ENCODE measurements around the gene INSR.

INSR gene

DNA sequence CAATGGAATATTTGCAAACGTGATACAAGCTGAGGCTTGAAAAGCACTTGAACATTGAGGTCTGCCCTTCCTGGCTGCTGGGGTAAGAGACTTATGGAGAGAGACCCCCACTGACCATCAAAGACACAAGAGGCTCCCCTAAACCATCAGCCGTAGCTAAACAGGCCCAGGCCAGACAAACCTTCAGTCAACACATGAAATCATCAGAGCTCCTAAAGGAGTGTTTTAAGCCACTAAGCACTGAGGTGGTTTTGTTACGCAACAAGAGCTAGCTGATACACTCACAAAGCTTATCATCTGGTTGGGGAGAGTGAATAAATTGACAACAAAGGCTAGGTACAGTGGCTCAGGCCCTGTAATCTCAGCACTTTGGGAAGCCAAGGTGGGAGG is 114.3 kb downstream of the INSR start:
- TF ChIP-seq, protein P1, sequence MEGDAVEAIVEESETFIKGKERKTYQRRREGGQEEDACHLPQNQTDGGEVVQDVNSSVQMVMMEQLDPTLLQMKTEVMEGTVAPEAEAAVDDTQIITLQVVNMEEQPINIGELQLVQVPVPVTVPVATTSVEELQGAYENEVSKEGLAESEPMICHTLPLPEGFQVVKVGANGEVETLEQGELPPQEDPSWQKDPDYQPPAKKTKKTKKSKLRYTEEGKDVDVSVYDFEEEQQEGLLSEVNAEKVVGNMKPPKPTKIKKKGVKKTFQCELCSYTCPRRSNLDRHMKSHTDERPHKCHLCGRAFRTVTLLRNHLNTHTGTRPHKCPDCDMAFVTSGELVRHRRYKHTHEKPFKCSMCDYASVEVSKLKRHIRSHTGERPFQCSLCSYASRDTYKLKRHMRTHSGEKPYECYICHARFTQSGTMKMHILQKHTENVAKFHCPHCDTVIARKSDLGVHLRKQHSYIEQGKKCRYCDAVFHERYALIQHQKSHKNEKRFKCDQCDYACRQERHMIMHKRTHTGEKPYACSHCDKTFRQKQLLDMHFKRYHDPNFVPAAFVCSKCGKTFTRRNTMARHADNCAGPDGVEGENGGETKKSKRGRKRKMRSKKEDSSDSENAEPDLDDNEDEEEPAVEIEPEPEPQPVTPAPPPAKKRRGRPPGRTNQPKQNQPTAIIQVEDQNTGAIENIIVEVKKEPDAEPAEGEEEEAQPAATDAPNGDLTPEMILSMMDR (conservative IDR thresholded peaks at IDR 0.05; ENCODE audit: low read length) = no peak
- H3K4me3 ChIP-seq (ENCODE audit: low read length) = no peak overlapping the region
- no peak for DNase-seq (ENCODE audit: low read depth)

DNA sequence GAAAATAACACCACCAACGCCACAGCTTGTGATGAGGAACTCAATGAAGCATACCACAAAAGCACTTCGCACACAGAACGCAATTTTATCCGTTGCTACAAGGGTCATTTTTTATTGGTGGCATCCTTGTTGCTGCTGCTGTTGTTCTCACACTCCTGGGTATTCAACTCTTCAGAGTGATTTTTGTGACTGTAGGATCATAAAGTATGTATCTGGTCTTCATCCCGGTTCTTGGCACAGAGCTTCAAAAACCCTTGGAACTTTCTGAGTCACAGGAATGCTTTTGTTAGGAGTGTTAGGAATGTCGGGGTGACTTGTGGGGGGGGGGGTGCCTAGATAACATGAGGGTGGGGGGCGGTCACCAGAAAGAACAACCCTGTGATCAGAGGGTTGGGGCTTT is 116.3 kb downstream of the INSR start:
- TF ChIP-seq, protein P1 (conservative IDR thresholded peaks at IDR 0.05; ENCODE audit: low read length) = no peak
- no peak overlapping the region for H3K4me3 ChIP-seq (ENCODE audit: low read length)
- DNase-seq (ENCODE audit: low read depth) = peak; percentile 74

DNA sequence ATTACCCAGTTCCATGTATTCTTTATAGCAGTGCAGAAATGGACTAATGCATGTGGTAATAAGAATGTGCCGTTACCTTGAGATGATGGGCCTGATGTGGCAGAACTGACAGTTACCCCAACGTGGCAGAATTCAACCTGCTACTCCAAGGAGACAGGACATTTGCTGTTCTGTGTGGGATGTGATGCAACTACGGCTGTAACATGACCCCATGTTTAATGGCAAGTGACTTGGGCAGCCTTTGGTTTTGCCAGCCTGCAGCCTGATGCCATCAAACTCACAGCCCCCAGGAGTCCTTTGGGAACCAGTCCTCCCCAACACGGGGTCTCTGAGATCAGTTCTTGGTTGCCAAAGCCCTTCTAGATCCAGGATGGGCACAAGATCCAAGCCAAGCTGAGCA is 117.4 kb downstream of the INSR start:
- H3K4me3 ChIP-seq (ENCODE audit: low read length) = no peak overlapping the region
- TF ChIP-seq, protein P1 (conservative IDR thresholded peaks at IDR 0.05; ENCODE audit: low read length) = no peak
- DNase-seq (ENCODE audit: low read depth) = no peak

DNA sequence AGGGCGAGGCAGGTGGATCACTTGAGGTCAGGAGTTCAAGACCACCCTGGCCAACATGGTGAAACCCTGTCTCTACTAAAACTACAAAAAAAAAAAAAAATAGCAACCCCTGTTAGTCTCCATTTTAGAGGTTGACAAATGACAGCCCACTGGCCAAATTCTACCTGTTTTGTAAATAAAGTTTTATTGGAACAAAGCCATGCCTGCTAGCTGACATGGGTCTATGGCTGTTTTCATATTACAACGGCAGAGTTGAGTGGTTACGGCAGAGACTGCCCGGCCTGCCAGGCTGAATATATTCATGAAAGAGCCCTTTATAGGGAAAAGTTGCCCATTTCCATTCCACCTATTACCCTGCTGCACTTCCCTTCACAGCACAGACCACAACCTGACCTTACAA is 121.4 kb downstream of the INSR start:
- TF ChIP-seq, protein P1 (conservative IDR thresholded peaks at IDR 0.05; ENCODE audit: low read length) = no peak

DNA sequence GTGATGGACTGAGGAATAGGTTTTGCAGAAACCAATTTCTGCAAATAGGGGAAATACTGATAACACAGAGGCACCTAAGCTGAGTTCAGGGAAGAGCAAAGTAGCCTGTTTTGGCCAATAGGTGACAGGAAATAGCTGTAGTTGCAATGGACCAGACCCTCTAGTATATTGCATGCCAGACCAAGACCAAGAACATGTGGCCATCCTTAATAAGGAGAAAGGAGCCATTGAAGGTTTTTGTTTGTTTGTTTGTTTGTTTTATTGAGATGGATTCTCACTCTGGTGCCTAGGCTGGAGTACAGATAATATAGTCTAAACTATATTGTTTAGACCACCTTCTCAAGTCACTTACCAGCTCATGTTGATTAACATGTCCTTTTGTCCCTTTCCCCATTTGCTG is 123.2 kb downstream of the INSR start:
- TF ChIP-seq, protein P1 (conservative IDR thresholded peaks at IDR 0.05; ENCODE audit: low read length) = no peak
- no peak for DNase-seq (ENCODE audit: low read depth)
- no peak overlapping the region for H3K4me3 ChIP-seq (ENCODE audit: low read length)

More for the DNA sequence above, 121.4 kb downstream of the INSR start:
- no peak for DNase-seq (ENCODE audit: low read depth)
- no peak overlapping the region for H3K4me3 ChIP-seq (ENCODE audit: low read length)

DNA sequence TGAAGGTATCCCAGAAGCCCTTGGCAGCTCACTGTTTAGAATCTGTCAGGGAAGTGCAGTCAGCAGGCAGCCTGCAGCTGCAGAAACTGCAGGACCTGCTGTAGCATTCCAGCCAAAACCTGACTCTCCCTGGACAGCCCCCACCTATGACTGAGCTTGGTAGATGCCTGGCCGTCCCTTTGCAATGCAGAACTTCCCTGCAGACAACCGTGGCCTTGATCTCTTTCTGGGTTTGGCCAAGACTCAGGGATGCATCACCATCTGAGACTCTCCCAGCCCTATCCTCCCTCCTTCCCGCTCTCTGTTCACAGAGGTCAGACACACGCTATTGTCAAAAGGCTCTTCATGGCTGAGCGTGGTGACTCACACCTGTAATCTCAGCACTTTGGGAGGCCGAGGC is 125.3 kb downstream of the INSR start:
- TF ChIP-seq, protein P1 (conservative IDR thresholded peaks at IDR 0.05; ENCODE audit: low read length) = no peak
- H3K4me3 ChIP-seq (ENCODE audit: low read length) = no peak overlapping the region
- no peak for DNase-seq (ENCODE audit: low read depth)

DNA sequence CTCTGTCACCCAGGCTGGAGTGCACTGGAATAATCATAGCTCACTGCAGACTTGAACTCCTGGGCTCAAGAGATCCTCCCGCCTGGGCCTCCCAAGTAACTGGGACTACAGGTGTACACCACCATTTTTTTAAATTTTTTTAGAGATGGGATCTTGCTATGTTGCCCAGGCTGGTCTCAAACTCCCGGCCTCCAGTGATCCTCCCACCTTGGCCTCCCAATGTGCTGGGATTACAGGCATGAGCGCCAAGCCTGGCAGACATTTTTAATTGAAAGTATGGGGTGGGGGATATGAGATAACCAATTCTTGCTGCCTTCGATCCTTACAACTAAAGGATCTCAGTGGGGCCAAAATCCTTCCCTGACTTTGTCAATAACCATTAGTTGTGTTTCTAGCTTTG is 132.9 kb downstream of the INSR start:
- no peak for DNase-seq (ENCODE audit: low read depth)
- H3K4me3 ChIP-seq (ENCODE audit: low read length) = no peak overlapping the region
- TF ChIP-seq, protein P1 (conservative IDR thresholded peaks at IDR 0.05; ENCODE audit: low read length) = no peak

All from AG10803 (cell line).